Naive B cell (primary cell): ENCODE data around the gene PHLDA1. TPM values are rescaled to one million over a fixed set of nuclear protein-coding genes. Genes with fewer than 3 reads are reported as not detected.

Experiments
- ATAC-seq, 2 donors: fragments of 150-1000 bp; cut with Tn5 transposase; 2 replicates each; pipeline ENCODE4 v1.10.0; 2021; ENCODE audit warnings: low read depth in 2 of 2, mild to moderate bottlenecking in 2 of 2, moderate library complexity in 2 of 2
- DNase-seq: peaks from one replicate; pipeline ENCODE4 v3.0.0; 2022
- H3K27ac Mint-ChIP-seq, 6 donors: one replicate each; pipeline ENCODE4 v1.8.0; 2020 to 2022; ENCODE audit warnings: mild to moderate bottlenecking in 6 of 6, mixed read lengths in 6 of 6, moderate library complexity in 5 of 6, inconsistent platforms in 2 of 6
- H3K27me3 Mint-ChIP-seq, 3 donors: one replicate each; pipeline ENCODE4 v1.8.0; 2021 to 2022; ENCODE audit warnings: mixed read lengths in 3 of 3, mild to moderate bottlenecking in 1 of 3
- H3K36me3 Mint-ChIP-seq, 2 donors: one replicate each; pipeline ENCODE4 v1.8.0; 2020 to 2022; ENCODE audit warnings: mixed read lengths in 2 of 2, inconsistent platforms in 1 of 2, mild to moderate bottlenecking in 1 of 2
- H3K4me1 Mint-ChIP-seq, 3 donors: one replicate each; pipeline ENCODE4 v1.8.0; 2020 to 2022; ENCODE audit warnings: mixed read lengths in 3 of 3, inconsistent platforms in 1 of 3, mild to moderate bottlenecking in 1 of 3, moderate library complexity in 1 of 3
- H3K4me3 Mint-ChIP-seq, 8 donors: one replicate each; pipeline ENCODE4 v1.8.0; 2020 to 2022; ENCODE audit warnings: mild to moderate bottlenecking in 8 of 8, mixed read lengths in 8 of 8, moderate library complexity in 8 of 8, inconsistent platforms in 2 of 8
- H3K9me3 Mint-ChIP-seq, 7 donors: one replicate each; pipeline ENCODE4 v1.8.0; 2020 to 2022; ENCODE audit warnings: mixed read lengths in 7 of 7, mild to moderate bottlenecking in 5 of 7, inconsistent platforms in 2 of 7, moderate library complexity in 1 of 7
- polyA plus RNA-seq, 6 donors: library from polyadenylated mRNA; unstranded; fragments of 300-500 nt; fragmentation: Illumina TruSeq; gene quantifications; one replicate each; pipeline ENCODE4 v1.2.3, GENCODE V29; 2021; ENCODE audit warnings: low read depth in 6 of 6

PHLDA1 gene
- polyA plus RNA-seq, 6 donors from 2014 or later, result 0.11 to 0.30 (median 0.16) TPM

GRCh38 chr12:76055393-76055792, 23.8 kb upstream of the PHLDA1 start:
- peaks cover 17 to 48% of the 10 kb centered on the region in 2 donors for H3K36me3 Mint-ChIP-seq

GRCh38 chr12:76049575-76050251, 18.1 kb upstream of the PHLDA1 start:
- Mint-ChIP-seq H3K27me3 (no peaks in the 10 kb centered on the region), H3K27ac (peak overlapping the region in 1 of 6 donors; percentile 37), H3K9me3 (no peaks in the 10 kb centered on the region), H3K36me3 (peaks cover 10 to 29% of the 10 kb centered on the region in 2 donors), H3K4me3 (no peak overlapping the region), H3K4me1 (no peaks in the 10 kb centered on the region)
- DNase-seq (no peak), ATAC-seq (no peak)

More at GRCh38 chr12:76055393-76055792, 23.8 kb upstream of the PHLDA1 start:
- DNase-seq, result no peak
- Mint-ChIP-seq H3K9me3 (no peaks in the 10 kb centered on the region), H3K27me3 (no peaks in the 10 kb centered on the region), H3K4me1 (peaks cover 0 to 3% (median 0%) of the 10 kb centered on the region in 3 donors), H3K27ac (no peak overlapping the region), H3K4me3 (no peak overlapping the region)
- ATAC-seq, result no peak

GRCh38 chr12:76047742-76048141, 16.2 kb upstream of the PHLDA1 start:
- H3K27ac Mint-ChIP-seq, result no peak overlapping the region
- H3K9me3 Mint-ChIP-seq, result no peaks in the 10 kb centered on the region
- no peaks in the 10 kb centered on the region for H3K27me3 Mint-ChIP-seq
- DNase-seq (no peak), ATAC-seq (no peak)
- H3K4me3 Mint-ChIP-seq, result no peak overlapping the region
- H3K36me3 Mint-ChIP-seq, result peaks cover 9 to 23% of the 10 kb centered on the region in 2 donors
- H3K4me1 Mint-ChIP-seq, result no peaks in the 10 kb centered on the region

GRCh38 chr12:76047060-76047459, 15.5 kb upstream of the PHLDA1 start:
- Mint-ChIP-seq H3K36me3 (peaks cover 2 to 16% of the 10 kb centered on the region in 2 donors), H3K4me1 (no peaks in the 10 kb centered on the region), H3K4me3 (no peak overlapping the region), H3K9me3 (no peaks in the 10 kb centered on the region), H3K27ac (peak overlapping the region in 1 of 6 donors; percentile 80), H3K27me3 (no peaks in the 10 kb centered on the region)
- ATAC-seq (no peak), DNase-seq (no peak)

GRCh38 chr12:76043377-76043776, 11.8 kb upstream of the PHLDA1 start:
- Mint-ChIP-seq H3K36me3 (peaks cover 0 to 4% of the 10 kb centered on the region in 2 donors), H3K27ac (peak overlapping the region in 2 of 6 donors; percentile 6 to 18), H3K4me3 (no peak overlapping the region), H3K27me3 (no peaks in the 10 kb centered on the region), H3K4me1 (no peaks in the 10 kb centered on the region), H3K9me3 (no peaks in the 10 kb centered on the region)
- DNase-seq (no peak), ATAC-seq (no peak)

GRCh38 chr12:76042147-76042546, 10.6 kb upstream of the PHLDA1 start:
- no peaks in the 10 kb centered on the region for H3K9me3 Mint-ChIP-seq
- peaks cover 0 to 6% (median 2%) of the 10 kb centered on the region in 3 donors for H3K4me1 Mint-ChIP-seq
- H3K36me3 Mint-ChIP-seq, result peaks cover 0 to 4% of the 10 kb centered on the region in 2 donors
- ATAC-seq, result no peak
- H3K4me3 Mint-ChIP-seq, result no peak overlapping the region
- no peak for DNase-seq
- no peaks in the 10 kb centered on the region for H3K27me3 Mint-ChIP-seq
- H3K27ac Mint-ChIP-seq, result no peak overlapping the region

- Mint-ChIP-seq H3K27me3 (no peaks in the 10 kb centered on the region), H3K36me3 (peaks cover 0 to 4% of the 10 kb centered on the region in 2 donors), H3K9me3 (no peaks in the 10 kb centered on the region), H3K4me1 (peaks cover 0 to 7% (median 3%) of the 10 kb centered on the region in 3 donors), H3K4me3 (no peak overlapping the region), H3K27ac (no peak overlapping the region)
- ATAC-seq (no peak), DNase-seq (no peak)
Measured at GRCh38 chr12:76041406-76041805, 9.8 kb upstream of the PHLDA1 start.

GRCh38 chr12:76040461-76040860, 8.9 kb upstream of the PHLDA1 start:
- Mint-ChIP-seq H3K9me3 (no peaks in the 10 kb centered on the region), H3K27me3 (no peaks in the 10 kb centered on the region), H3K4me1 (peaks cover 0 to 7% (median 3%) of the 10 kb centered on the region in 3 donors), H3K36me3 (peaks cover 0 to 4% of the 10 kb centered on the region in 2 donors), H3K4me3 (no peak overlapping the region), H3K27ac (peak overlapping the region in 2 of 6 donors; percentile 21 to 61)
- no peak for DNase-seq
- ATAC-seq, result no peak

GRCh38 chr12:76038176-76038575, 6.6 kb upstream of the PHLDA1 start:
- peaks cover 0 to 7% (median 3%) of the 10 kb centered on the region in 3 donors for H3K4me1 Mint-ChIP-seq
- H3K9me3 Mint-ChIP-seq, result no peaks in the 10 kb centered on the region
- H3K27me3 Mint-ChIP-seq, result no peaks in the 10 kb centered on the region
- DNase-seq, result no peak
- H3K27ac Mint-ChIP-seq, result no peak overlapping the region
- no peak for ATAC-seq
- H3K4me3 Mint-ChIP-seq, result no peak overlapping the region
- H3K36me3 Mint-ChIP-seq, result no peaks in the 10 kb centered on the region

GRCh38 chr12:76037130-76038103, 5.8 kb upstream of the PHLDA1 start:
- Mint-ChIP-seq H3K9me3 (no peaks in the 10 kb centered on the region), H3K36me3 (no peaks in the 10 kb centered on the region), H3K27ac (peak overlapping the region in 3 of 6 donors; percentile 7 to 84 (median 43)), H3K4me1 (peaks cover 4 to 11% (median 6%) of the 10 kb centered on the region in 3 donors), H3K4me3 (no peak overlapping the region), H3K27me3 (no peaks in the 10 kb centered on the region)
- ATAC-seq (peak; percentile 81), DNase-seq (peak; percentile 52)

- H3K36me3 Mint-ChIP-seq, result no peaks in the 10 kb centered on the region
Measured at GRCh38 chr12:76035045-76035444, 3.5 kb upstream of the PHLDA1 start.

GRCh38 chr12:76033081-76034011, 1.8 kb upstream of the PHLDA1 start:
- H3K27me3 Mint-ChIP-seq, result peaks cover 0 to 16% (median 15%) of the 10 kb centered on the region in 3 donors
- H3K36me3 Mint-ChIP-seq, result no peaks in the 10 kb centered on the region
- ATAC-seq (no peak), DNase-seq (no peak)
- peak overlapping the region in 4 of 8 donors; percentile 92 to 97 (median 95) for H3K4me3 Mint-ChIP-seq
- H3K9me3 Mint-ChIP-seq, result no peaks in the 10 kb centered on the region
- peaks cover 25 to 26% (median 25%) of the 10 kb centered on the region in 3 donors for H3K4me1 Mint-ChIP-seq
- H3K27ac Mint-ChIP-seq, result peak overlapping the region in 4 of 6 donors; percentile 76 to 95 (median 90)

More at GRCh38 chr12:76035045-76035444, 3.5 kb upstream of the PHLDA1 start:
- no peak for ATAC-seq
- H3K4me3 Mint-ChIP-seq, result no peak overlapping the region
- no peak for DNase-seq
- H3K9me3 Mint-ChIP-seq, result no peaks in the 10 kb centered on the region
- H3K27me3 Mint-ChIP-seq, result peaks cover 0 to 9% (median under 1%) of the 10 kb centered on the region in 3 donors
- peaks cover 20 to 22% (median 21%) of the 10 kb centered on the region in 3 donors for H3K4me1 Mint-ChIP-seq
- H3K27ac Mint-ChIP-seq, result no peak overlapping the region
